Lower leg skin (tissue), 4 donors: Measurements from ENCODE around the gene IGSF21. TPM values are rescaled to one million over a fixed set of nuclear protein-coding genes. Genes with fewer than 3 reads are reported as not detected.

Source experiments
- DNase-seq, 2 donors: peaks; one replicate each; pipeline ENCODE4 v3.0.0-alpha.2; 2019; ENCODE audit warnings: low spot score in 2 of 2
- H3K4me3 ChIP-seq: fragments of 200-600 bp; sonication (generic); 2 replicates; pipeline ENCODE4 v1.5.1; 2017; ENCODE audit warnings: mild to moderate bottlenecking, low read depth; ENCODE audit not compliant: poor library complexity, severe bottlenecking
- POLR2A ChIP-seq, 2 donors: fragments of 450-650 bp; IDR thresholded peaks; one replicate each; pipeline ENCODE4 v1.6.1; 2016 to 2017; ENCODE audit warnings: antibody characterized with exemption in 2 of 2, mild to moderate bottlenecking in 1 of 2, moderate library complexity in 1 of 2
- WGBS, 2 donors: methylation state at CpG; one replicate each; pipeline ENCODE4 v1.1.5; 2018; 5-methylcytosine and 5-hydroxymethylcytosine counted together
- intact Hi-C: fragments of 100-400 bp; cut with DNase I; formaldehyde crosslinking; loops from one replicate; pipeline ENCODE4 v1.15.0; 2023; ENCODE audit warnings: low total_unique reads
- total RNA-seq, 4 donors: library from RNA; depleted of rRNA; stranded (reverse); fragments of >200 nt; gene quantifications; one replicate each; pipeline ENCODE4 v1.1.0, GENCODE V29; 2016
- TF ChIP-seq, protein P1 (sequence below), 3 donors: fragments of 450-650 bp; IDR thresholded peaks; one replicate each; pipeline ENCODE4 v1.5.1; 2016; ENCODE audit warnings: antibody characterized with exemption in 3 of 3, mild to moderate bottlenecking in 3 of 3, moderate library complexity in 2 of 3

The IGSF21 gene
- total RNA-seq, 4 donors from 2014 or later, result 0.66 to 3.0 (median 1.3) TPM

DNA sequence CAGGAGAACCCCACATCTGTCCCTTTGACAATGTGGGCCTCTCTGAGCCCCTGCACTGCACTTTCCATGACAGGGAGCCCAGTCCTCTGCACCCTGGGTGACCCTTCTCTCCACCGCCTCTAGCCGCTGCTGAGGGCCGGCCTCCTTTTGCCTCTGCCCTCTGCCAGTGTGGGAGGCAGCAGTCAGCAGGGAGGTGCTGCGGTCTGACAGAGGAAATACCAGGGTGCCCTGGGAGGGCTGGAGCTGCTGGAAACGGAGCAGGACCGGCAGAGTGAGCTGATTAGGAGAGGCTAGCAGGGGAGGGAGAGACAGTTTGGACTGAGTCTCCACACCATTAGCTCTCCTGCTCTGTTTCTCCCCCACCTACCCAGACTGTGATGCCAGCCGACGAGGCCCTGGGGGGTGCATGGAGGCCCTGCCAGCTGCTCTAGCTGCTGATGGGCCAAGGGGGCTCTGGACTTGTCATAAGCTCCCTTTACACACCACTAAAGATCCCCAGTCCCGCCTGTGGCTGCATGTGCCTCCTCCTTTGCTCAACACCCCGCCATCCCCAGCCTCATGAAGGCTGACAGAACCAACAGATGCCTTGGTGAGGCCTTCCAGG lies 202.1 kb downstream of the IGSF21 start:
- no peak overlapping the region for H3K4me3 ChIP-seq
- TF ChIP-seq POLR2A (IDR thresholded peaks at IDR 0.05), result no peak
- TF ChIP-seq, protein P1, sequence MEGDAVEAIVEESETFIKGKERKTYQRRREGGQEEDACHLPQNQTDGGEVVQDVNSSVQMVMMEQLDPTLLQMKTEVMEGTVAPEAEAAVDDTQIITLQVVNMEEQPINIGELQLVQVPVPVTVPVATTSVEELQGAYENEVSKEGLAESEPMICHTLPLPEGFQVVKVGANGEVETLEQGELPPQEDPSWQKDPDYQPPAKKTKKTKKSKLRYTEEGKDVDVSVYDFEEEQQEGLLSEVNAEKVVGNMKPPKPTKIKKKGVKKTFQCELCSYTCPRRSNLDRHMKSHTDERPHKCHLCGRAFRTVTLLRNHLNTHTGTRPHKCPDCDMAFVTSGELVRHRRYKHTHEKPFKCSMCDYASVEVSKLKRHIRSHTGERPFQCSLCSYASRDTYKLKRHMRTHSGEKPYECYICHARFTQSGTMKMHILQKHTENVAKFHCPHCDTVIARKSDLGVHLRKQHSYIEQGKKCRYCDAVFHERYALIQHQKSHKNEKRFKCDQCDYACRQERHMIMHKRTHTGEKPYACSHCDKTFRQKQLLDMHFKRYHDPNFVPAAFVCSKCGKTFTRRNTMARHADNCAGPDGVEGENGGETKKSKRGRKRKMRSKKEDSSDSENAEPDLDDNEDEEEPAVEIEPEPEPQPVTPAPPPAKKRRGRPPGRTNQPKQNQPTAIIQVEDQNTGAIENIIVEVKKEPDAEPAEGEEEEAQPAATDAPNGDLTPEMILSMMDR (IDR thresholded peaks at IDR 0.05), result no peak
- intact Hi-C loops, result no loop called here
- 73 to 82% methylated on average over 10 of the region's 10 CpGs for WGBS, 2 donors
- DNase-seq, result no peak

DNA sequence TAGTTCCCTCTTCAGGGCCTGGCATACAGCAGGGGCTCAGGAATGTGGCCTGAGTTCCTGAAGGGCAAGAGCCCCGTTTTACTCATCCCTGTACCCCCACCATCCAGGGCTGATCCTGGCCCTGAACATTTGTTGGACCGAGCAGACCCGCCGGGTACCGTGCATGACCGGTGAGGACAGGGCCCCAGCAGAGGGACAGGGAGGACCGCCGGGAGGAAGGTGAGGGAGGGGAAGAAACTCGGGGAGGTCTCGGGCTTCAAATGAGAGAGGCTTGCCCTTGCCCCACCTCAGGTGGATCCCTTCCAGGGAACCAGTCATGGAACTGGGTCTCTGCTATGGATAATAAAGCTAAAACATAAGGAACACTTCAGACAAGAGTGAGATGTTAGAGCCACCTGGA lies 205.4 kb downstream of the IGSF21 start:
- H3K4me3 ChIP-seq, result no peak overlapping the region
- intact Hi-C loops, result no loop called here
- no peak for TF ChIP-seq POLR2A (IDR thresholded peaks at IDR 0.05)
- TF ChIP-seq, protein P1 (IDR thresholded peaks at IDR 0.05), result no peak
- WGBS, 2 donors, result 75 to 81% methylated on average over 10 of the region's 10 CpGs
- DNase-seq, result no peak

DNA sequence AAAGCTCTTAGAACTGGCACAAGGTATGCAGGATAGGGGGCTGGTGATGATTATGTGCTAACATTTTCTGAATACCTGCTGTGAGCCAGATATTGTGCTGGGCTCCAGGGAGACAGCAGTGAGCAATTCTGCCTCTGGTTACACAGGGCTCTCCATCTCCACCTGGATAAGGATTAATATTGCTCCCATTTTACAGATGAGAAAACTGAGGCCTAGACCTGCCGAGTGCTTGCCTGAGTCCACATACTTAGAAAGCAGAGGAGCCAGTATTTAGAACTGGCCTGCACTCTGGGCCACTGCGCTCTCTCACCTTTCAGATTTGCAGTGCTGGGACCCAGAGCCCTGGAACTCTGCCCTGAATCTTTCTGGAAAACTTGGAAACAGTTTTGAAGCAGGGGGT lies 205.9 kb downstream of the IGSF21 start:
- WGBS, 2 donors, result 83 to 90% methylated on average over 2 of the region's 2 CpGs
- H3K4me3 ChIP-seq, result no peak overlapping the region
- TF ChIP-seq POLR2A (IDR thresholded peaks at IDR 0.05), result no peak
- TF ChIP-seq, protein P1 (IDR thresholded peaks at IDR 0.05), result no peak
- intact Hi-C loops, result no loop called here
- DNase-seq, result no peak

DNA sequence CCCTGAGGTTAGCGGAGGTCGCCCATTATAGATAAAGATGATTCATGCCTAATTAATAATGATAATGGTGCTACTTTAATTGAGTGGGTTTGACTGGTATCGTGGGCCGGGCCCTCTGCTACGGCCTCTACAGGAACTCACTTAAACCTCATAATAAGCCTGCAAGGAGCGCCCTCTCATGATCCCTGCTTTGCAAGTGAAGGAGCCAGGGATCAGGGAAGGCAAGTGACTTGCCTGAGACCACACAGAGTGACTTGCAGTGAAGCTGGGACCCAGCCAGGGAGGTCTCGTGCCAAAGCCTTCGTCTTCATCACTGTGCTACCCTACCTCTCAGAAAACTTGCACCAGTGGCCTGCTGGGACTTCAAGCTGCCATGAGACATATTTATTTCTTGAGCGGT lies 206.8 kb downstream of the IGSF21 start:
- WGBS, 2 donors, result 76 to 80% methylated on average over 9 of the region's 9 CpGs
- intact Hi-C loops, result no loop called here
- no peak for TF ChIP-seq POLR2A (IDR thresholded peaks at IDR 0.05)
- TF ChIP-seq, protein P1 (IDR thresholded peaks at IDR 0.05), result no peak
- no peak overlapping the region for H3K4me3 ChIP-seq
- DNase-seq, result no peak

DNA sequence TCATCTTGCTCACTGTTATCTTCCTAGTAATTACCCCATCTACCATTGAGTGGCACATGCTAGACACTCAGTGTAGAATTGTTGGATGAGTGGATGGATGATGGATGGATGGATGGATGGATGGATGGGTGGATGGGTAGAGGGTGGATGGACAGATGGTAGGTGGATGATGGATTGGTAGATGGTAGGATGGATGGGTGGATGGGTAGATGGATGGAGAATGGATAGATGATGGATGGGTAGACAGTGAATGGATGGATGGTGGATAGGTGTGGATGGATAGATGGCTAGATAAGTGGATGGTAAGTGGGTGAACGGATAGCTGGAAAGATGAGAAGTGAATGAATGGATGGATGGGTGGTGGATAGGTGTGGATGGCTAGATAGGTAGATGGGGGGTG lies 207.9 kb downstream of the IGSF21 start:
- DNase-seq, result no peak
- no peak overlapping the region for H3K4me3 ChIP-seq
- TF ChIP-seq, protein P1 (IDR thresholded peaks at IDR 0.05), result no peak
- TF ChIP-seq POLR2A (IDR thresholded peaks at IDR 0.05), result no peak
- WGBS, 2 donors, result 79 to 91% methylated on average over 1 of the region's 1 CpG
- intact Hi-C loops, result no loop called here

DNA sequence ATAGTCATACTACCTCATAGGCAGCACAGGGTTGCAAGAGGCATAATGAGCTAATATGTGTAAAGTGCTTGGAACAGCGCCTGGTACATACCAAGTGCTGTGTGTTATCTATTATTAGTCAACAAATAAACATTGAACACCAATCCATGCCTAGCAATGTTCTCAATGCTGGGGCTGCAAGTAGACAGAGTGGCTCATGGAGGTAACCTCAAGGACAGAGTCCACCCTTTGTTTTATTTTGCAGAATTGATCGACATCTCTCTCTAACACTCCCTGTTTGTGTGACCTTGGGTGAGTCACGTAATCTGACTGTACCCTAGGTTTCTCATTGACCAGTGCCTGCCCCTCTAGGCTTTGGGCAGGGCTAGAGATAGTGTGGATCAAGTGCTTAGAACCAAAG lies 209.2 kb downstream of the IGSF21 start:
- no peak overlapping the region for H3K4me3 ChIP-seq
- WGBS, 2 donors, result 64 to 69% methylated on average over 3 of the region's 3 CpGs
- DNase-seq, result no peak
- intact Hi-C loops, result no loop called here
- TF ChIP-seq POLR2A (IDR thresholded peaks at IDR 0.05), result no peak
- TF ChIP-seq, protein P1 (IDR thresholded peaks at IDR 0.05), result no peak
